ENCODE results near the gene PCDHGA6.
"Not testable (repeated sequence)": the region's sequence is repeated elsewhere in the genome, so short reads cannot be mapped to it uniquely, and the experiment has no call there.

- TF ChIP-seq FOXP2 (optimal IDR thresholded peaks at IDR 0.05; ENCODE audit: control extremely low read depth, extremely low read length, insufficient read depth); POLR2AphosphoS5 (IDR thresholded peaks at IDR 0.05; ENCODE audit: borderline replicate concordance, low read depth, low read length); EZH2 (IDR thresholded peaks at IDR 0.05): not testable (repeated sequence)
Measured at GRCh38 chr5:141397756-141398551, 24.3 kb downstream of the PCDHGA6 start, which contains the start of gene PCDHGB5.
